ENCODE data around the gene TRIM68. TPM values are rescaled to one million over a fixed set of nuclear protein-coding genes. Genes with fewer than 3 reads are reported as not detected.

The TRIM68 gene, protein sequence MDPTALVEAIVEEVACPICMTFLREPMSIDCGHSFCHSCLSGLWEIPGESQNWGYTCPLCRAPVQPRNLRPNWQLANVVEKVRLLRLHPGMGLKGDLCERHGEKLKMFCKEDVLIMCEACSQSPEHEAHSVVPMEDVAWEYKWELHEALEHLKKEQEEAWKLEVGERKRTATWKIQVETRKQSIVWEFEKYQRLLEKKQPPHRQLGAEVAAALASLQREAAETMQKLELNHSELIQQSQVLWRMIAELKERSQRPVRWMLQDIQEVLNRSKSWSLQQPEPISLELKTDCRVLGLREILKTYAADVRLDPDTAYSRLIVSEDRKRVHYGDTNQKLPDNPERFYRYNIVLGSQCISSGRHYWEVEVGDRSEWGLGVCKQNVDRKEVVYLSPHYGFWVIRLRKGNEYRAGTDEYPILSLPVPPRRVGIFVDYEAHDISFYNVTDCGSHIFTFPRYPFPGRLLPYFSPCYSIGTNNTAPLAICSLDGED
- 5.0 and 6.0 TPM in 2 replicates for polyA plus RNA-seq

DNA sequence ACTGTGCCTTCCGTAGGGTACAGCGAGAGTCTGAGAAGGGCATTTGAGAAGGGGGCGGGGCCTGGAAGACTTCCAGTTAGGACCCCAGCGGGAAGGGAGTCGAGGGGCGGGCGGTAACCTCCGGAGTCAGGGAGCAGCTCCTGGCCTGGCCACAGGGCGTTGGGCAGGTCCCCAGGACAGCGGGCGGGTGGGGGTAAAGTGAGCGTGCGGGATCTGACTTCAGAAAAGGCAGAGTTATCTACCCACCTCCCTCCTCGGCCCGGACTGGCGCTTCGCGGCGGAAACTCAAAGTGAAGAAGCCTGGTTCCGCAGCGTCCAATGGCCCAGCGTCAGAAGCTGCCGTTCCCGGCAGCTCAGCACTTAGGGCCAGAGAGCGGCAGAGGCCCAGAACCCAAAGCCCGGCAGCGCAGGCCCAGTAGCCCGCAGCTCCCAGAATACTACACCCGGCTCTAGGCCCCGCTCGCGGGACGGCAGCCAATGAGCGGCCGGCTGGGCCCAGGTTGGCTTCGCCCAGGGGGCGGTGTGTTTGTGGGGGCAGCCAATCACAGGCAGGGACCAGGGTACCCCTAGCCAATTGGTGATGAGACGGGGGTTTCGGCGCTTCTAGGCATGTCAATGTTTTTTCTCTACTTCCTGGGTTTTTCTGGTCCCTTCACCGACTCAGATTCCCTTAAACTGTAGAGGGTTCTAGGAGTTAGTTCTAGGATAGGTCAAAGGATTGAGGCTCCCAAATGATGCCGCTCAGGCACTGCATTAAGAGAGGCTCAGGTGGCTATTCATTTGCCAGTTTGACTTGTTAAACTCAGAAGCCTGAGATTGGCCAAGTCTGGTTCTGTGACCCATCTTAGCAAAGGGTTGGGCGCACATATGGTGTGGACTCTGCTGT lies at the start of gene TRIM68:
Gene TRIM68, minus strand, starts transcription at position 451 of the 886 bp plus-strand sequence. CDS start 2,727 bp downstream, outside the sequence.

DNA sequence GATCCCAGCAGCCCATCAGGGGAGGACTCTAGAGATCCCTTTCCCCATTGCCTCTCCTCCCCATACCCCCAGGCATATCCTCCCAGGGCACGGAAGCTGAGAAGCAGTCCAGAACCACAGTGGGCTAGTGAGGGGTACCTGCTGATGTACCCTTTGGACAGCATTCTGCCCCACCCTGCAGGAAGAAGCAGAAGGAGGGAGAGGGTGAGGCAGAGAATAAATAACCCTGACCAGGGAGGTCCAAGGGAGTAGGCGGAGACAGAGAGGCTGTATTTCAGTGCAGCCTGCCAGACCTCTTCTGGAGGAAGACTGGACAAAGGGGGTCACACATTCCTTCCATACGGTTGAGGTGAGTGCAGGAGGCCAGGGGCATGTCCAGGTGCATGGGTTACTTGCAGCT lies 35.7 kb upstream of the TRIM68 start, which contains the start of gene OR51E1:
Gene OR51E1, plus strand, starts transcription at position 301 of the 400 bp plus-strand sequence. CDS start 8,545 bp downstream, outside the sequence.

DNA sequence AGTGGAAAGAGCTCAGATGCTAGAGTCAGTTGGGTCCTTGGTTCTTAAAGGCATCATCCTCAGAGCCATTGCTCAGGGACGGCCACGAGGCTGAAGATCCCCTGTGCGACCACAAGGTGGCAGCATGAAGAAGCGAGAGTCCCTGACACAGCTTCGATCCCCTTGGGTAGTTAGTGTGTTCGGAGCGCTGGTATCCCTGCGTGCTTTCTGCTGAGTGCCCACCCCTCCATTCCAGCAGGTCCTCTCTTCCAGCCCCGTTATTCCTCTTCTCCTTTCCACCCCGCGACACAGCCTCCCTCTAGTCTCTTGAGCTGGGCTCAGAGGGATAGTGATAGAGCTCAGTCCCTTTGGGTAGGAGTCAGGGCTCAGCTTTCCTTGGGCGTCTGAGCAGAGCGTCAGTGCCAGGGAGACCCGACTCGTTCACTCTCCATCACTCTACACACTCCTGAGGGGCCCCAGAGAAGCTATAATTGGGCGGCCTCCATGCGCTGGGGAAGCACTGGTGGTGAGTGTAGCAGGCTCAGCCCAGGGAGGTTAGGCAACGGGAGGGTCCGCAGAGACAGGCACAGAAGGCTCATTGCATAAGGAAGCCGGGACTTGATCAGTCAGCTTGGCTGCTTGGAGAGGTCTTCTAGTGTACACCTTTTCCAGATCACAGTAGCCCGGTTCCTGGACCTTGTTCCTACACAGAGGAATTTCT lies 29.1 kb upstream of the TRIM68 start, which contains the start of gene OR51D1:
Gene OR51D1, plus strand, starts transcription at position 516 of the 700 bp plus-strand sequence. CDS start 2,314 bp downstream, outside the sequence.

GRCh38 chr11:4593739-4594138 lies 14.3 kb downstream of the TRIM68 start, which contains the start of gene OR52I1:
Gene OR52I1 (plus strand): TSS chr11:4594039. CDS start chr11:4594039, 0 bp downstream.

GRCh38 chr11:4581443-4581842 lies 26.6 kb downstream of the TRIM68 start, which contains the start of gene OR52I2:
Gene OR52I2 (plus strand): TSS chr11:4581743.

Other genes starting within 250 kb of the TRIM68 start
- gene OR52B4, start 239.8 kb downstream of the TRIM68 start, polyA plus RNA-seq: not detected in 2 replicates
- 2.8 and 4.3 TPM in 2 replicates for gene TRIM21, start 214.5 kb downstream of the TRIM68 start, polyA plus RNA-seq
- gene OR52K2, start 158.9 kb downstream of the TRIM68 start, polyA plus RNA-seq: not detected in 2 replicates
- gene OR52K1, start 125.6 kb downstream of the TRIM68 start, polyA plus RNA-seq: not detected in 2 replicates
- not detected in 2 replicates for gene OR52M1, start 63.0 kb downstream of the TRIM68 start, polyA plus RNA-seq
- gene OR52I2, start 26.5 kb downstream of the TRIM68 start, polyA plus RNA-seq: not detected in 2 replicates
- gene OR52I1, start 14.2 kb downstream of the TRIM68 start, polyA plus RNA-seq: not detected in 2 replicates
- gene OR51D1, start 29.2 kb upstream of the TRIM68 start, polyA plus RNA-seq: not detected in 2 replicates
- not detected in 2 replicates for gene OR51E1, start 35.8 kb upstream of the TRIM68 start, polyA plus RNA-seq
- not detected in 2 replicates for gene OR51E2, start 89.6 kb upstream of the TRIM68 start, polyA plus RNA-seq
- gene MMP26, start 96.6 kb upstream of the TRIM68 start, polyA plus RNA-seq: not detected in 2 replicates
- gene OR51F1, start 161.7 kb upstream of the TRIM68 start, polyA plus RNA-seq: not detected in 2 replicates
- not detected in 2 replicates for gene OR52R1, start 196.1 kb upstream of the TRIM68 start, polyA plus RNA-seq
- gene OR51F2, start 213.1 kb upstream of the TRIM68 start, polyA plus RNA-seq: not detected in 2 replicates
- gene OR51S1, start 241.0 kb upstream of the TRIM68 start, polyA plus RNA-seq: not detected in 2 replicates

Data from Purkinje cell (primary cell).